ENCODE measurements around the gene LYPD1. TPM values are rescaled to one million over a fixed set of nuclear protein-coding genes. Genes with fewer than 3 reads are reported as not detected.

LYPD1 gene
- total and polyA plus RNA-seq, 9 of the 15 experiments (the other 6 are each of a cell fraction or from before 2014, with no cell fraction given), result not detected

DNA sequence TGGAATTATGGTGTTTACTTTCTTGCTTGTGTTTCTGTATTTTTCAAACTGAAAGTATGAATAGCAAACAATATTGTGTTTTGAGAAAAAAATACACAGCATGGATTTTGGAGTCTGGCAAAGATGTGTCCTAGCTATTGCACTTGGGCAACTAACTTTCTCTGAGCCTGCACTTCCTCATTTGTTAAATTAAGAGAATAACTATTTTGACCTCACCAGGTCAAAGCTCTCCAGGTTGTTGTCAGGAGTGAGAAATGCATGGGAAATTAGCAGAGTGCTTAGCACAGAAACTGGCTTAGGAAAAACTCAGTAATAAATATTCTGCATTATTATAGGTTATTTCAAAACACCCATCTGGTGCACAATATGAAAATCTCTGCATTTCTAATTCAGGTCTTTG, 28.2 kb downstream of the LYPD1 start:
- H3K27me3 ChIP-seq (ENCODE audit: control insufficient read depth in 2 of 2, insufficient read depth in 2 of 2, low read length in 2 of 2), result peaks cover 0 to 13% of the 10 kb centered on the region in 2 experiments; a peak in 2 of 5 replicates
- POLR2A ChIA-PET, result no interaction called here
- no peaks in the 10 kb centered on the region for H3K9me3 ChIP-seq (replicated peaks; ENCODE audit: control insufficient read depth, insufficient read depth, low read depth, low read length)
- DNase-seq (ENCODE audit: extremely low read depth in 1 of 4, low spot score in 3 of 4), result no peak
- H3K4me1 ChIP-seq (replicated peaks in 1 of 2; ENCODE audit: control insufficient read depth in 2 of 2, insufficient read depth in 2 of 2, low read length in 2 of 2), result peaks cover 0 to 4% of the 10 kb centered on the region in 2 experiments; a peak in 1 of 5 replicates
- no peaks in the 10 kb centered on the region for H3K36me3 ChIP-seq (ENCODE audit: control insufficient read depth, insufficient read depth, low read length)
- H3K27ac ChIP-seq (ENCODE audit: extremely low read depth, low read depth, low read length), result no peak overlapping the region
- no peaks in the 10 kb centered on the region for H4K20me1 ChIP-seq (replicated peaks; ENCODE audit: control insufficient read depth, insufficient read depth, low read length)
- no peak overlapping the region for H3K4me2 ChIP-seq (ENCODE audit: insufficient read depth, low read length)
- ATAC-seq, result no peak
- CTCF ChIA-PET (ENCODE audit: low intra/inter-chr PET ratio), result no interaction called here
- no peak overlapping the region for H3K9ac ChIP-seq (ENCODE audit: insufficient read depth in 1 of 2, low read depth in 2 of 2, low read length in 2 of 2)
- no peak overlapping the region for H3K4me3 ChIP-seq
- H3K9me1 ChIP-seq (ENCODE audit: control insufficient read depth, insufficient read depth, low read length), result no peaks in the 10 kb centered on the region
- no TSS peak for BruUV-seq (replicated peaks)
- H3K79me2 ChIP-seq (ENCODE audit: control insufficient read depth, insufficient read depth, low read length), result no peaks in the 10 kb centered on the region
- intact Hi-C loops (cut with micrococcal nuclease) (no loop called here), in situ Hi-C loops (cut with MboI) (no loop called here)
- TF ChIP-seq MAFG (tag; conservative IDR thresholded peaks at IDR 0.05) (no peak), SPI1 (IDR thresholded peaks at IDR 0.05; ENCODE audit: borderline replicate concordance, low read depth, low read length) (0 out of 2 replicates have a peak, but pooled peaks have one; percentile 20)
- FAIRE-seq, result no peak
- H2AFZ ChIP-seq (ENCODE audit: low read depth, low read length), result no peak overlapping the region

DNA sequence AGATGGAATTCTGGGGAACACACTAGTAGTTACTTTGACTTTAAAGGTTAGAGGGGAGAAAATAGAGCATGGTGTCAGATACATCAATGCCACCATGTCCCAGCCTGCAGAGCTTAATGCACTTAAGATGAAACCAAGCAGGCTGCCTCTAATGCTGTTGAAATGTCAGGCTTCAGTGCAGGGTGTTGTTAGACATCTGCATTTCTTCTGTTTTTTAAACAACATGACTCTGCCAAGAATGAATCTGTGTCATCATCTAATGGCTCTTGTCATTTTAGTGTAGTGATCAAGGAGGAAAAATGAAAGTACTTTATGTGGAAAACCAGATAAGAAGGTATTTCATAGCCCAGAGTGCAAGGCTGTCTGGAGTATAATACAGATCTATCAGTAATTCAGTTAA, 29.9 kb downstream of the LYPD1 start:
- CTCF ChIA-PET (ENCODE audit: low intra/inter-chr PET ratio), result no interaction called here

More for the DNA sequence above, 29.9 kb downstream of the LYPD1 start:
- H3K9me1 ChIP-seq (ENCODE audit: control insufficient read depth, insufficient read depth, low read length), result no peaks in the 10 kb centered on the region
- H3K36me3 ChIP-seq (ENCODE audit: control insufficient read depth, insufficient read depth, low read length), result no peaks in the 10 kb centered on the region
- intact Hi-C loops (cut with micrococcal nuclease), result no loop called here
- no peaks in the 10 kb centered on the region for H3K9me3 ChIP-seq (replicated peaks; ENCODE audit: control insufficient read depth, insufficient read depth, low read depth, low read length)
- FAIRE-seq (no peak), DNase-seq (ENCODE audit: extremely low read depth in 1 of 4, low spot score in 3 of 4) (no peak), ATAC-seq (no peak)
- TF ChIP-seq EP300 (IDR thresholded peaks at IDR 0.05; ENCODE audit: low read length) (no peak), RBBP5 (IDR thresholded peaks at IDR 0.05; ENCODE audit: borderline replicate concordance, insufficient read depth, low read length, poor library complexity, severe bottlenecking) (no peak), YY1 (IDR thresholded peaks at IDR 0.05; ENCODE audit: borderline replicate concordance in 1 of 3, control insufficient read depth in 1 of 3, extremely low read depth in 1 of 3, insufficient read depth in 3 of 3, insufficient read length in 1 of 3, insufficient replicate concordance in 2 of 3, low read depth in 1 of 3, low read length in 2 of 3) (no peak)
- BruUV-seq (replicated peaks), result no TSS peak
- H3K79me2 ChIP-seq (ENCODE audit: control insufficient read depth, insufficient read depth, low read length), result no peaks in the 10 kb centered on the region
- H3K4me2 ChIP-seq (ENCODE audit: insufficient read depth, low read length), result no peak overlapping the region
- POLR2A ChIA-PET, result no interaction called here
- H4K20me1 ChIP-seq (replicated peaks; ENCODE audit: control insufficient read depth, insufficient read depth, low read length), result no peaks in the 10 kb centered on the region
- no peak overlapping the region for H2AFZ ChIP-seq (ENCODE audit: low read depth, low read length)
- H3K27ac ChIP-seq (ENCODE audit: extremely low read depth, low read depth, low read length), result no peak overlapping the region
- H3K4me1 ChIP-seq (replicated peaks in 1 of 2; ENCODE audit: control insufficient read depth in 2 of 2, insufficient read depth in 2 of 2, low read length in 2 of 2), result peaks cover 0 to 1% of the 10 kb centered on the region in 2 experiments; a peak in 1 of 5 replicates
- H3K4me3 ChIP-seq, result no peak overlapping the region
- H3K27me3 ChIP-seq (ENCODE audit: control insufficient read depth in 2 of 2, insufficient read depth in 2 of 2, low read length in 2 of 2), result peaks cover 0 to 3% of the 10 kb centered on the region in 2 experiments; a peak in 2 of 5 replicates
- H3K9ac ChIP-seq (ENCODE audit: insufficient read depth in 1 of 2, low read depth in 2 of 2, low read length in 2 of 2), result no peak overlapping the region
- in situ Hi-C loops (cut with MboI), result no loop called here
